GM21526 (cell line): Measurements from ENCODE around the gene CACNA2D3.

Source experiments
- ATAC-seq: cut with Tn5 transposase; IDR thresholded peaks from one replicate; pipeline ENCODE4 v1.9.1; 2021; ENCODE audit warnings: moderate library complexity; ENCODE audit not compliant: unreplicated experiment, low FRiP score

CACNA2D3 gene

GRCh38 chr3:54928046-54928770 is 805.9 kb downstream of the CACNA2D3 start, which contains the start of gene LRTM1:
Gene LRTM1, minus strand, starts transcription at chr3:54928059. Its CDS starts 148 bp downstream, at chr3:54927911.
- ATAC-seq = no peak

DNA sequence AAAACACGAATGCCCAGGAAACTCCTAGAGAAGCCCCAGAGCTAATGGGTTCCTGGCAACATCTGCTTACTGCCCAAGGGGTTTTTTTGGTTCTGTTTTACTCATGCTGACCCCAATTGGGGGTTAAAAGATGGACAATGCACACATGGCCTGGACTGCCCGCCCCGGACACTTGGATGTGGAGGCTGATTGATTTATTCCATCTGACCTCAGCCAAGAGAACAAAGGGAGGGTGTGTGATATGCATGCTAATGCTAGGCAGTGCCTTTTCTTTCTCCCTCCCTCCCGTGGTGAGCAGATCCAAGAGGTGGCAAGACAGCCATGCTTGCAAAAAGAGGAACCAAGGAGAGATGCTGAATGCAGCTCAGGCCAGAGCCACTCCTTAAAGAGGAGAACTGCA is 808.8 kb downstream of the CACNA2D3 start:
- no peak for ATAC-seq

- ATAC-seq = no peak
Observed at GRCh38 chr3:54932606-54933005, 810.3 kb downstream of the CACNA2D3 start.

DNA sequence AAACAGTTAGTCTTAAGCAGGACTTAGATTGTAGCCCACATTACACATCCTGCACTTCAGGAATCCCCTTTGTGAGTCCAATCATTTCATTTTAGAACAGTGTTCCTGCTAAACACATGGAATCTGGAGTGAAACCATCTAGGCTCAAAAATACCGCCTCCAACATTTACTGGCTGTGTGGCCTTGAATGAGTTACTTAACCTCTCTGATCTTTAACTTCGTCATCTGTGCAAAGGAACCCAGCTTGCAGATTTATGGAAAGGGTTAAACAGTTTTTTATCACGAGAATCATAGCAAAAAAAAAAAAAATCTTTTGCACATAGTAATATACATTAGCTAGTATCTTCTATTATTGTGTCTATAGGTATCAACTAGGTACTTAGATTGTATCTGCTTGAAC is 813.5 kb downstream of the CACNA2D3 start:
- no peak for ATAC-seq

- no peak for ATAC-seq
Observed at GRCh38 chr3:54936561-54936960, 814.2 kb downstream of the CACNA2D3 start.

GRCh38 chr3:54939557-54940300 is 817.4 kb downstream of the CACNA2D3 start:
- no peak for ATAC-seq

- ATAC-seq = no peak
Observed at GRCh38 chr3:54940971-54941370, 818.6 kb downstream of the CACNA2D3 start.

- no peak for ATAC-seq
Observed at GRCh38 chr3:54941690-54942362, 819.5 kb downstream of the CACNA2D3 start.

GRCh38 chr3:54949491-54950044 is 827.2 kb downstream of the CACNA2D3 start:
- ATAC-seq = no peak

GRCh38 chr3:54950391-54951003 is 828.1 kb downstream of the CACNA2D3 start:
- no peak for ATAC-seq

DNA sequence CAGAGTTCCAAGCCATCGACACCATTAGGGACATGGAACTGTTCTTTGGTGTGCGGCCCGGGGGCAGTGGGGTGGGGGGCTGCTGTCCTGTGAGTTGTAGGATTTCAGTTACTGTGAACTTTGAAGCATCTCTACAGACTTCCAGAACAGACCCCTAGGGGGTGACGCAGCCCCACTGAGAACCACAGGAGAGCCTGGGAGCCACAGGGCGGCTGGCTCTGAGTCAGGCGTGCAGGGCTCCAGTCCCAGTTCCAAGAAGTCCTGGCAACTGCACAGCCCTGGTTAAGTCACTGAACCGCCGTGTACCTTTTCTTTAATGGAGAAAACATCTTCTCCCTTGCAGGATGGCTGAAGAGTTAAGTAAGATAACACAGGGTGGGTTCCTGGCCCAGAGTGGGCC is 829.1 kb downstream of the CACNA2D3 start:
- no peak for ATAC-seq

DNA sequence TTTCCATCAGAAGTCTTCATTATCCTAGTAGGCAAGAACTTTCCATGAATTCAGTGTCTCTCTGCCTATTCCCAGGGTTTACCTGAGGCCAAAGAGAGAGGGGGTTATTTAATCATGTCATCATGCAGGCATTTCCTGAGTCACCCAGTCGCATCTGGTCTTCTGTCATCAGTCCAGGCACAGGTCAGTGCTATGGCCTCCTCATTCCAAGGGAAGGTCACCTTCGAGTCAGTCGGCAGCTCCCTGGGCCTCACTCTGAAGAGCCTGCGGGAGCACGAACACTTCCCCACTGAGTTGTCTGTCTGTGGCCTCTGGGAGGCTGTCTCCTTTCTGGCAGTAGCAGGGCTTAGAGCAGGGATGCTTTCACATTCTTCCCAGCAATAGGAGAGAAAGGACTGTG is 831.7 kb downstream of the CACNA2D3 start:
- no peak for ATAC-seq

GRCh38 chr3:54954521-54954920 is 832.2 kb downstream of the CACNA2D3 start:
- ATAC-seq = no peak

DNA sequence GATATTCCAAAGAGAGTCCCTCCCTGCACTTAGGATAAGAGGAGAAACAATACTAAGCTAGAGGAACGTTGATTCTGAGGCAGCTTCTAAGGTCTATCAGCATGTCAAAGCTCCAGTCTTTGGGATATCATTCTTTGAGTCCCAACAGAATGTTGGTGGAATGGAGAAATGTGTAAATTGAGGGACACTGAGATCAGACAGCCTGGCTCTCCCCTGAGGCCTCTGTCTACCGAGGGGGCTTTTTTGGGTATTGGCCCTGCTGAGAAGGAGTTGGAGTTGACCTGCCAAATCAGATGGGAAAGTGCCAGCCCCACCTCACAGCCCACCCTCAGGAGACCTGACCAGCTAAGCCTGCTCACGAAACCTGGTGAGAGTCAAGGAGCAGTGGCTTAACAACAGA is 833.1 kb downstream of the CACNA2D3 start:
- ATAC-seq = no peak

DNA sequence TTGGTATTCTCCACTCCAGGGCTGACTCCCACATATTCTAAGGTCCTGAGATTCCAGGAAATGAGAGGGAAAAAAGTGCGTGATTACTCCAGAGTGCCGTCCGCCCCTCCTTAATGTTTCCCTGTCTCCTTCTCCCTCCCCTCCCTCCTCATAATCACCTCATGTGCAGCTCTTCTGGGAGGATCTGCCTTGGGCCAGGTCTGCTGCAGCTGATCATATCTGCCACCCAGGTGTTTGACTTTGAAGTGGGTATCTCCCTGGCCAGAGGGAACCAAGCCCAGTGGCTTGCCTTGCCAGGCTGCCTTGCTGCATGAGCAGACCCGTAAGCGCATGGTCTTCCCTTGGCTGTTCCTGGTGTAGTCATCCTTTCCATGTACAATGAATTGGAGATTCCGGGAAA is 833.6 kb downstream of the CACNA2D3 start:
- no peak for ATAC-seq

GRCh38 chr3:54957711-54958110 is 835.4 kb downstream of the CACNA2D3 start:
- no peak for ATAC-seq

DNA sequence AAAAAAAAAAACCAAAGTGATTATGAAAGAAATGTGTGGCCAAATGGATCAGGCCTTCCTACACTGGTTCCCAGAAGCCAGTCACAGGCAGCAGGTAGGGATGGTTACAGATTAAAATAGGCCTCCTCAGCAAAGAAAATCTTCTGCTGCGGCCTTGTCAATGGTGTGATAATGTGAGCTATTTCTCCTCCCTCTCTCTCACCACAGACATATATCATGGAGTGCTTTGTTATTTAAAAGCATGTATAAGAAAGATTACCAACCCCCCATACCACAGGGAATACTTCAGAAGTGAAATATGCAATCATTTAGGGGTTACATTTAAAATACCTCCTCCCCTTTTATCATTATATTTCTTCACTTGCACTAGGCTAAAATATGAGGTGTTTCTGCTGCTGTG is 837.7 kb downstream of the CACNA2D3 start:
- ATAC-seq = no peak

DNA sequence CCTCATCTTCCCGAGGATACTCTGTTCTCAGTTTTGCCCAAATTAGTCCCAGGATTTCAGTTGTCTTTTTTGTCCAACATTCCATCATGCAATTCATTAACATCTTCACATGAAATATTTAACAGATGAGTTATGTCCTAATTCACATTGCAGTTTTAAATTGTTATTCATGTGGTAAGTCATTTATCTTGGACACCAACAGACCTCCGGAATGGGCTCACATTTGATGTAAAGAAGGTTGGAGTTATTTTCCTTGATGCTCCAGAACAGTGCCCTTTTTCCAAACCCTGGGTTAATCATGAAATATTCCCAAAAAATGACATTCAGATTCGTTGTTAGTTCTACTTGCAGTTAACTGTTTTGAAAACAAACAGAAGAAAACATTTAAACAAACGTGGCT is 838.3 kb downstream of the CACNA2D3 start:
- ATAC-seq = no peak

DNA sequence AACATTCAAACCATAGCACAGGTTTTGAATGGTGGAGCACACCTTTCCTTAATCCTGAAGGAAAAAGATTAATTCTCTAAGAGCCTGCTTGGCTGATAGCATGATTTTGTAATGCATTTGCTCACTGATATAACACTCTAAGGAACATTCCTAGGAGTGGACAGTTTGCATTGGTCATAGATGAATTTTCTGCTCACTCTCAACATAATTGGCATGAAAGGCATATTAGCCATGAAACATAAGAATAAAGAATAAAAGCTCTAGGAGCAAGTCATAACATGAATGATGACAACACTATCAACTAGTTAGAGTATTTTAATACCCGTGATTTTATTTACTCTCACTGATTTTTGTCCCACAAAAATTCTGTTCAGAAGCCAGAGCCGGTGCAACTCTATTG is 839.8 kb downstream of the CACNA2D3 start:
- ATAC-seq = no peak

DNA sequence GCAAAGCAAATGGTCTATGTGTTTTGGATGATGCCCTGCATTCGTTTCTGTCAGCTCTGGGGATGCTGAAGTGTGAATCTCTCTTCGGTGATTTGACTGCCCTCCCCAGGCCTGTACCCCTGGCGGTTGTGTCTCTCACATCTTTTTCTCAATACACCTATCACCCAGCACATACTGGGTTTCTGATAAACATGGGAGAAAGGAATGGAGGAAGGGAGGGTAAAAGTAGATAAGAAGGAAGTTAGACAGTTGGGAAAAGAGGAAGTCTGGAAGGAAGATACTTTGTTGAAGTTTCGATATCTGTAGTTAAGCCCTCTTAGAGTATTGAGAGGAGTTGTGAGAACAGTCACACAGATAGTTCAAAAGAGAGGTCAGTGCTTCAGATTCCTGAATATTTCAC is 841.3 kb downstream of the CACNA2D3 start:
- no peak for ATAC-seq

DNA sequence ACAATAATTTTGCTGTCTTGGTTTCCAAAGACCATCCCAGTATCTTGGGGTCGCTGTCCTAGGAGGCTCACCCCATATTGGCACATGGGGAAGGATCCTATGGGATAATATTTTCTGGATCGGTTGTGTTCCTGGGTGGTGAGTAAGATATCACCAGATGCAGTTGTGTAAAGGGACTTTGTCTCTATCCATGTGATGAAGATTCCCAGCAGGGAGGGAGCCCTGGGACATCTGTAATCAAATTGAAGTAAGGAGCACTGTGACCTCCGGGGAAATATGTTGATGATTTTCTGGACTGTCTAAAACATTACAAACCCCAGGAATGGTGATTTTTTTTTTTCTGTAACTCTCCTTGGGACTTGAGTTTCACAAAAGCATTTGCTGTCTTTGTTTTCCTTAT is 841.7 kb downstream of the CACNA2D3 start:
- no peak for ATAC-seq
